HG02759 (cell line): ENCODE results near the gene MFN1.
A peak's percentile ranks its signal among the peaks of the same experiment; 100 is the strongest.

Experiments
- ATAC-seq: cut with Tn5 transposase; IDR thresholded peaks from one replicate; pipeline ENCODE4 v1.9.1; 2021; ENCODE audit warnings: mild to moderate bottlenecking, moderate library complexity; ENCODE audit not compliant: unreplicated experiment

MFN1 gene

GRCh38 chr3:179336345-179336929 lies 11.1 kb upstream of the MFN1 start:
- no peak for ATAC-seq

GRCh38 chr3:179348325-179349013 lies 960 bp downstream of the MFN1 start:
- peak; percentile 73 for ATAC-seq

DNA sequence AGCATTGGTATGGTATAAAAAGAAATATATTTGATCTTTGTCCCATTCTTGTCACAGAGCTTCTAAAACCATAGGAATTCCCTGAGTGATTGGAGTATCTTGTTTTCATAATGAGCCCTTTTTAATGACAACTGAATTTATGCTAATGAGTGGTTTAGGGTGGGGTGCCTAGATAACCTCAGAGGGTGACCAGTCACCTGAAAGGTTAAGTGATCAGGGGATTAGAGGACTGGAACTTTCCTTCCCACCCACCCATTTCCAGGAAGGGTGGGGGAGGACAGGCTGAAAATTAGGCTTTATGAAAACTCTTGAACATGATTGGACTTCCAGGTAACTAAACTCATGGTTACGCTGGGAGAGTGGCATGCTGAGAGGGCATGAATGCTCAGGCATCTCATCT lies 8.5 kb downstream of the MFN1 start:
- no peak for ATAC-seq

DNA sequence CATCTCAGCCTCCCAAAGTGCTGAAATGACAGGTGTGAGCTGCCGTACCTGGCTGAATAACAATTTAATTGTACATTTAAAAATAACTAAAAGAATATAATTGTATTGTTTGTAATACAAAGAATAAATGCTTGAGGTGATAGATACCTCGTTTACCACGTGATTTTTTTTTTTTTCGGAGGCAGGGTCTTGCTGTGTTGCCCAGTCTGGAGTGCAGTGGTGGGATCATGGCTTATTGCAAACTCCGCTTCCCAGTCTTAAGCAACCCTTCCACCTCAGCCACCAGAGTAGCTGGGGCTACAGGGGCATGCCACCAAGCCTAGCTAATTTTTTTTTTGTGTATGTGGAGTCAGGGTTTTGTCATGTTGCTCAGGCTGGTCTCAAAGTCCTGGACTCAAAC lies 15.8 kb downstream of the MFN1 start:
- no peak for ATAC-seq

DNA sequence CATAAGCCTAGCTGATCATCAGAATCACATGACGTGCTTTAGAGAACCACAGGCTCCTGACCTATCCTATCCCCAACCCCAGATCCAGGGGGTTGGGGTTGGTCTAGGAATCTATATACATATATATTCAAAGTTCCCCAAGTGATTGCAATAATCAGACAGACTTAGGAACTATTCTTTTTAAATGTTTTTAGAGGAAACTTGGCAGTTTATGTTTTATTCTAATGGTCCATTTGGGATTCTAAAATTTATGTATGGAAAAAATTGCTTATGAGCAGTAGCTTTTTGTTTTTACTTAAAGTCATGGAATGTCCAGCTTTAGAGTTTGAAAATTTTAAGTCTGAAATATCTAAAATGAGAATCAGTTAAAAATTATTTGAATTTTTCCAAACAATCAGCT lies 22.1 kb downstream of the MFN1 start:
- ATAC-seq = no peak

DNA sequence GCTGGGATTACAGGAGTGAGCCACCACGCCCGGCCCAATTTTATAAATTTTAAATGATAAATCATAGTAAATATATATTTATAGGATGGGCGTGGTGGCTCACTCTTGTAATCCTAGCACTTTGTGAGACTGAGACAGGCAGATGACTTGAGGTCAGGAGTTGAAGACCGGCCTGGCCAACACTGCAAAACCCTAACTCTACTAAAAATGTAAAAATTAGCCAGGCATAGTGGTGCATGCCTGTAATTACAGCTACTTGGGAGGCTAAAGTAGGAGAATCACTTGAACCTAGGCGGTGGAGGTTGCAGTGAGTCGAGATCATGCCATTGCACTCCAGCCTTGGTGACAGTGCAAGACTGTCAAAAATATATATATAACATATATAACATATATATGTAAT lies 26.4 kb downstream of the MFN1 start:
- ATAC-seq = no peak

GRCh38 chr3:179375091-179375999 lies 27.8 kb downstream of the MFN1 start:
- ATAC-seq = no peak

DNA sequence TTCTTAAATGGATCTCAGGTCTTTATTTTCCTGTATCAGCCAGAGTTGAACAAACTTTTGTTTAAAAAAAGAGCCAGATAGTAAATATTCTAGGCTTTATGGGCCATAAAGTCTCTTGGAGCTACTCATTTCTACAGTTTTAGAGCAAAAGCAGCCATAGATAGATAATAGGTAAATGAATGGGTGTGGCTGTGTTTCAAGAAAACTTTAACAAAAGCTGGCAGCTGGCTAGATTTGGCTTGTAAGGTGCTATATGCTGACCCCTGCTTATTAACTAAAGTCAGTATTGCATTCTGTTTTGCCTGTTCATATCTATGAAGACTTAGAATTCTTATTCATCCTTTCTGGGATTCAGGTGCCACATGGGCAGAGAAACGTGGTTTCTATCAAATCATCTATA lies 29.0 kb downstream of the MFN1 start:
- ATAC-seq = no peak

- no peak for ATAC-seq
Observed at GRCh38 chr3:179391906-179392305, 44.4 kb downstream of the MFN1 start.

DNA sequence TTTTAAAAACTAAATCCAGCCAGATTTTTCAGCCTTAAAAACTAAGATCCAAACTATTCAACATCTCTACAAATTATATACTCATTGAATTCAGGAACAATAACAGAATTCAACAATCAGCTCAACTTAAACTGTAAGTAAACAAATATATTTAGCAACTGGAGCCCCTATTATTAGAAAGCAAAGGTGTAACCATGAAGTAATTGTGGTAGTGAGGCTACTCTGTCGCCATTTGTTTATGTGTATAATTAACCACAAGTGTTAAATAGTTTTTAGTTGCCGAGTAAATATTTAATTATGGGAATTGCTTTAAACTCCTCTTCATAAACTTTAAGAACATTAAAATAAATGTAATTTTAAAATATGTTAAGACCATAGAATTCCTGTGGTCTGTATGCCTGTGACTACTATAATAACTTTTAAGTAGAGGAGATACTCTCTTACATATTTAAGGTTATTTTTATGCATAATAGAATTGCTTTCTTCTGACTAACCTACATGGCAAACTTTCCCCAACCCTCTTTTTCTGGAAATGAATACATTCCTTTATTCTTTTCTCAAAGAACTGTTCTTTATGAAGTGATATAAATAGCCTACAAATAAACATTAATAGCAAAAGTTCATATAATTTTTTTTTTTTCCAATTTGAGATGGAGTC lies 51.2 kb downstream of the MFN1 start:
- ATAC-seq = no peak

GRCh38 chr3:179401561-179401960 lies 54.1 kb downstream of the MFN1 start:
- ATAC-seq = no peak

GRCh38 chr3:179402963-179403362 lies 55.5 kb downstream of the MFN1 start:
- no peak for ATAC-seq

DNA sequence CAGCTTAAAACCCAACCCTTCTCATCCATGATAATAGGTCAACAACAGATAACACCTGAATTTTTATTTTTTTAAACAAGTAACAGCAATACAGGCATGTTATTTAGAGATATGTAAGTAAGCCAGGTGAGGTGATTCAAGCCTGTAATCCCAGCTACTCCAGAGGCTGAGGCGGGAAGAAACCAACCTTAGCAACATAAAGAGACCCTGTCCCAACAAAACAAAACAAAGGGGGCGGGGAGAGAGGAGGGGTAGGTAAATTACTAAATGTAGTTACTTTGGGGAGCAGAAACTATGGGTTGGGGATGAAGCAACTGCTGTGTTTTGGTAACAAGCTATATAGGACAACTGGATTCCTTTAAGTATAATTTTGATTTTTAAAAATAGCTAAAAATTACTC lies 56.8 kb downstream of the MFN1 start:
- no peak for ATAC-seq

DNA sequence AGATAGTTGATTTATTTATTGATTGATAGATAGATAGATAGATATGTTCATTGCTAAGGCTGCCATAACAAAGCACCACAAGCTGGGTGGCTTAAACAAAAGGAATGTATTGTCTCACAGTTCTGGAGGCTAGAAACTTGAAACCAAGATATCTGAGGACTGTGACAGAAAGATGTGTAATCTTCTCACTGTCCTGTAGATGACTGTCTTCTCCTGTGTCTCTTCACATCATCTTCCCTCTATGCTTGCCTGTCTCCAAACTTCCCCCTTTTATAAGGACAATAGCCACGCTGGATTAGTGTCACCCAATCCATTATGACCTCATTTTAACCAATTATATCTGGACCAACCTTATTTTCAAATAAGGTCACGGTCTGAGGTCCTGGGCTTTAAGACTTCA lies 62.8 kb downstream of the MFN1 start:
- ATAC-seq = no peak

DNA sequence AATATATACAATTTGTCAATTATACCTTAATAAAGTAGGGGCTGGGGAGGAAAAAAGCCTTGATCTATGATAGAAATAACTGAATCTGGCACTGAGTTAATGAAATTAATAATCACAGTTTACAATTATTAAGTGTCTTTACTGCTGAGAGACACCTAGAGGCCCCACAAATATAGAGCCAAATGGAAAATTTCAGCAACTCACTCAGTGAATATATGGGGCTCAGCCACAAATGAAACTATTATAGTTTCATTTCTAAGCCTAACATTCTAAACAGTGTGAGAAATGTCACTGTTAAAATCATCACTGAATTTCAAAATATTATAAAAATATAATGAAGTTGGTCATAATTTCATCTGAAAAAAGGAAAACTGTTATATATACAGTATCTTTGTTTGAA lies 63.5 kb downstream of the MFN1 start:
- no peak for ATAC-seq

- no peak for ATAC-seq
Observed at GRCh38 chr3:179414804-179415203, 67.3 kb downstream of the MFN1 start.

- ATAC-seq = no peak
Observed at GRCh38 chr3:179415377-179415776, 67.9 kb downstream of the MFN1 start.

DNA sequence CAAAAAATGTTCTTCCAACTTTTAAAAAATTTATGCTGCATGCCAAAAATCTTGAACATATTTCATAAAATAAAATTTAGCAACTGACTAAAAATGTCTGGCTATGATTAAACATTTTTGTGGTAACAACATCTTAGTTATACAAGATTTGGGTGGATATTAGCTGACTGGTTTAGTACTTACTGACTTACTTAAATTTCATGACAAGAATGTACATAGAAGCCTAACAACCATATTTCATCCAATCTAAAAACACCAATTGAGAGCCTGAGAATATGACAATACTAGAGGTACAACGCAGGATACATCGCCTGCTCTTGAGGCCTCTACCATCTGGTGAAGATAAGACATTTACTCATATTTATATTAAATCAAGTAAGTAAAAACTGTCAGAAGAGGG lies 69.2 kb downstream of the MFN1 start:
- no peak for ATAC-seq

DNA sequence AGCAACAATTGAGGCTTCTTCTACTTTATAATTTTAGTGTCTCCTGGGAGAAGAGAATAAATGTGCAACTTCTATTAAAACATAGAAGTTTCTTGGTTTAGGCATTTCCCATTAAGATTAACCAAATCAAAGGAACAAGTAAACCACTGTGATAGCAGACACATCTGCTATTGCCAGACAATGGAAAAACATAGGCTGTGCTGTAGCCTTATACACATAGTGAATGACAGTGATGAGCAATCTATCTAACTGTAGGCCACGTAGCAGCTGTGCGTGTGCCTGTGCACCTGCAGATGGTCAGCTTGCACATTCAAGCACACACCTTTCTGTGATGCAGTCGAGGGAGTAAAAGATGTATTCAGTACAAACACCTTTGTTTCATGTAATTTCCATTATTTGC lies 71.1 kb downstream of the MFN1 start:
- ATAC-seq = no peak

- no peak for ATAC-seq
Observed at GRCh38 chr3:179421500-179421899, 74.0 kb downstream of the MFN1 start.

DNA sequence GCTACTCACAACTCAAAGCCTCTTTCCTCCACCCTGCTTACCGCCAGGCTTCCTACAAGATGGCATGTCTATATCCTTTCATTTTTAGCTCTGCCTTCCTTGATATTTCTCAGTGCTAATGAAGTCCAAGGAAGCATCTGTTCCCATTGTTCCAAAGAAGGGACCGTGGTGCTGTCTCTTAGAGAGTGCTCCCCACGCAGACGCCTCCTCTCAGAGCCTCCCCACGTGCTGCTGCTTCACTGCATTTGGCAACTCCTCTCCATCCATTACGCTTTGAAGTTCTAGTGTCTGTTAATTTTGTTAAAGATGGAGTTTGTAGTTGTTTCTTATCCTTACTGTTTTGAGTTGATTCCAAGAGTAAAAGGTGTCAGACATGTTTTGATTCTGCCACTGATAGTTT lies 77.6 kb downstream of the MFN1 start:
- ATAC-seq = no peak
